Measurements from ENCODE around the gene UBE2L5. TPM values are rescaled to one million over a fixed set of nuclear protein-coding genes. Genes with fewer than 3 reads are reported as not detected.

The UBE2L5 gene
- total and polyA plus RNA-seq, 4 donors: 0.35 to 1.1 TPM; not detected in 2

DNA sequence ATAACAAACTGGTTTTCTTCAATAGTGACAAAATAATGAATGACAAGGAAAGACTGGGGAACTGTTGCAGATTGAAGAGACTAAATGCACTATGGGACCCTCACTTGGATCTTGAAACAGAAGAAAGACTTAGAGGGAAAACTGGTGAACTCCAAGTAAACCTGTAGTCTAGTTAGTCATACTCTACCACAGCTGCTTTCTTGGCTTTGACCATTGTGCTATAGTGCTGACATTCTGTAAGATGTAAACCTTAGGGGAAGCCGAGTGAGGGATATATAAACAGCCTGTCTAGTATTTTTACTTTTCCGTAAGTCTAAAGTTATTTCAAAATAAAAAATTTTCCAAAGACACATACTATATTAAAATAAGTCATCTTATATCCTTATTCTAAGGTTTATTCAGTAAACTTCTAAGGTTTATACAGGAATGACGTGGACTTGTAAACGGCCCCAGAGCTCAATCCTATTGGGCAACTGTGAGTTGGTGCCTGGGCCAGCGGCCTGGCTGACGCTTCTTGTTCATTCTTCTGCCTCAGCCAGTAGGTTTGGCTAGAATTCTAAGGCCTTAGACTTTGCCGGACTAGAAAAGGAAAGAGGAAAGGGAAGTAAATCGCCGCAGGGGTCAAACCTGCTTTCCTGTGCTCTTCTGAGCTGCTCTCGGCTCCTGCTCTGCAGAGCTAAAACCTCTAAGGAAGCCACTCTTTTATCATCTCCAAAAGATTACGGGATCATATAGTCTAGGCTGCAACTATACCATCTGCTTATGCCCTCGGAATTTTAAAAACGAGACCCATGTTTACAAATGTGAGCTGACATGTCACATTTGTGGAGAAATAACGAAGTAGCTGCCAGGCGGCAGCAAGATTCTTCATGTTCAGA, 33.6 kb upstream of the UBE2L5 start:
- Histone ChIP-seq H3K36me3 (ENCODE audit: control insufficient read depth, insufficient read depth, low read length) (no peaks in the 10 kb centered on the region), H3K9me3 (ENCODE audit: control insufficient read depth, insufficient read depth, low read length) (no peaks in the 10 kb centered on the region), H3K27ac (ENCODE audit: low read depth, low read length) (no peak overlapping the region), H3K4me3 (ENCODE audit: low read depth, low read length) (no peak overlapping the region), H3K27me3 (ENCODE audit: control insufficient read depth, insufficient read depth, low read length) (no peaks in the 10 kb centered on the region), H3K4me1 (ENCODE audit: control insufficient read depth, insufficient read depth, low read length) (no peaks in the 10 kb centered on the region)
- DNase-seq (ENCODE audit: low read depth in 4 of 6, low spot score in 6 of 6): no peak
- WGBS (ENCODE audit: insufficient coverage): 78% methylated on average over 8 of the region's 15 CpGs

DNA sequence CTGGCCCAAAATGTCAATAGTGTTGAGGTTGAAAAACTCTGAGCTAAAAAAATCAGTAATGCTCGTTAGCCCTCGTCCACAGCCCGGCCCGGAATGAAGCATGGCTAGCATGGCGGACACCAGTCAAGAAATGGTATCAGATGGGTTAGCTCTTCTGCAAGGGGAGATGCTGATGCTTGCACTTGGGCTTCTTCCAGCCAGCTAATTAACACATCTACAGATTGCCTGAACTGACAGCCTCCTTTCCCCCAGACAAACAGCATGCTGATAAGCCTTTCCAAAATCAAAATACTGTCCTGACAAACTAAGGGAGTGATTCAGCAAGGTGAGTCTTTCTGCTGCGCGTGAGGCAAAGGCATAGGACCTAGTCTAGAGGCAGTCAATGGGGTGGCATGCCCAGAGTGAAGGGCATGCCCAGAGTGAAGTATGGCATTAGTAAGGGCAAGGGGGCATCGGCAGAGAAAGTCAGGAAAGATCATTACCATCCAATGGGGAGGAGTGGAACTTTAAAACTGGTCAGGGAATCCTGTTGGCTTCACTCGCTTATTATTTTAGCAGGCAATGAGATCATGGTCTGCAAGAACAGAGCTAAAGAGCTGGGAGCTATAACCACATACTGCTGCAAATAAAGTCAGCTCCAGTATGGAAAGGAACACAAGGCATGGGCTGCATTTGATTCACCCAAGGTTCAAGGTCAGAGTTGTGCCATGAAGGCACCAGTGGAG, 30.2 kb upstream of the UBE2L5 start:
- Histone ChIP-seq H3K9me3 (ENCODE audit: control insufficient read depth, insufficient read depth, low read length) (no peaks in the 10 kb centered on the region), H3K4me1 (ENCODE audit: control insufficient read depth, insufficient read depth, low read length) (no peaks in the 10 kb centered on the region), H3K27me3 (ENCODE audit: control insufficient read depth, insufficient read depth, low read length) (no peaks in the 10 kb centered on the region), H3K27ac (ENCODE audit: low read depth, low read length) (no peak overlapping the region), H3K4me3 (ENCODE audit: low read depth, low read length) (no peak overlapping the region), H3K36me3 (ENCODE audit: control insufficient read depth, insufficient read depth, low read length) (no peaks in the 10 kb centered on the region)
- DNase-seq (ENCODE audit: low read depth in 4 of 6, low spot score in 6 of 6): peak in 1 of 6 donors; percentile 63
- WGBS (ENCODE audit: insufficient coverage): 87% methylated on average over 4 of the region's 9 CpGs

DNA sequence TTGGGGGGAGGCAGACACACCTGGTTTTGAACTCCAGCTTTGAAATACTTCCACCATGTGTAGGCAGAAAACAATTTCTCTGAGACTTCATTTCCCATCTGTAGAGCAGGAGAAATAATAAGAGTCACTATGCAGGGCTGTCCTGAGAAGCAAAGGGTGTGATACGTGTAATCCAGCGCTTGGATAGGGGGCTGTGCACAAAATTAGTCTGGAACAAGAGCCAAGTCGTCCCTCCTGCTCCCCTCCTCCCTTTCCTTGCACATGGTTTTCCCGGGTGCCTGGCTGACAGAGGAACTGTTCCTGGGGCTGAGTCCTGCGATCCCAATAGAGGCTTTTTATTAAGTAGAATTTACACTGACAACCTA, 29.6 kb upstream of the UBE2L5 start:
- Histone ChIP-seq H3K4me3 (ENCODE audit: low read depth, low read length) (no peak overlapping the region), H3K27ac (ENCODE audit: low read depth, low read length) (no peak overlapping the region), H3K4me1 (ENCODE audit: control insufficient read depth, insufficient read depth, low read length) (no peaks in the 10 kb centered on the region), H3K9me3 (ENCODE audit: control insufficient read depth, insufficient read depth, low read length) (no peaks in the 10 kb centered on the region), H3K36me3 (ENCODE audit: control insufficient read depth, insufficient read depth, low read length) (no peaks in the 10 kb centered on the region), H3K27me3 (ENCODE audit: control insufficient read depth, insufficient read depth, low read length) (no peaks in the 10 kb centered on the region)
- no peak for DNase-seq (ENCODE audit: low read depth in 4 of 6, low spot score in 6 of 6)
- WGBS (ENCODE audit: insufficient coverage): 40% methylated on average over 1 of the region's 5 CpGs

DNA sequence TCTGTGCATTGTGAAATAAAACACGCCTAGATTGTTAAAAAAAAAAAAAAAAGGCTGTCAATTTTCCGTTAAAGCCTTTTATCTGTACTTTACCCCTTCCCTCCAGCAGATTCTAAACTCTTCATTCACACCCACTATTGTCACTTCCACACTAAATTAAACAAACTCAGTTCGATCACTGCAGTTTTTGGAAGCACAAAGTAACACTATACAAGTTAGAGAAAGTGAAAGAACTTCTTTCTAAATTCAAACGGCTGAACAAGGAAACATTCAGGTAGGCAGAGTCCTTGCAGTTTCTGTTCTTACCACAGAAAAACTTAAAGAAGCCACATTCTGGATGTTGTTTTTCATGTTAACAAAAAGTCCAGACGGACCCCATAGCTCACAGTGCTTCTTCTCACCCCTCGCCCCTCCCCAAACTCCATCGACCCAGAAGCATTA, 27.5 kb upstream of the UBE2L5 start:
- Histone ChIP-seq H3K27ac (ENCODE audit: low read depth, low read length) (peak overlapping the region; percentile 85), H3K4me3 (ENCODE audit: low read depth, low read length) (peak overlapping the region; percentile 53), H3K36me3 (ENCODE audit: control insufficient read depth, insufficient read depth, low read length) (no peaks in the 10 kb centered on the region), H3K4me1 (ENCODE audit: control insufficient read depth, insufficient read depth, low read length) (no peaks in the 10 kb centered on the region), H3K27me3 (ENCODE audit: control insufficient read depth, insufficient read depth, low read length) (no peaks in the 10 kb centered on the region), H3K9me3 (ENCODE audit: control insufficient read depth, insufficient read depth, low read length) (no peaks in the 10 kb centered on the region)
- WGBS (ENCODE audit: insufficient coverage): 42% methylated on average over 2 of the region's 7 CpGs
- no peak for DNase-seq (ENCODE audit: low read depth in 4 of 6, low spot score in 6 of 6)

DNA sequence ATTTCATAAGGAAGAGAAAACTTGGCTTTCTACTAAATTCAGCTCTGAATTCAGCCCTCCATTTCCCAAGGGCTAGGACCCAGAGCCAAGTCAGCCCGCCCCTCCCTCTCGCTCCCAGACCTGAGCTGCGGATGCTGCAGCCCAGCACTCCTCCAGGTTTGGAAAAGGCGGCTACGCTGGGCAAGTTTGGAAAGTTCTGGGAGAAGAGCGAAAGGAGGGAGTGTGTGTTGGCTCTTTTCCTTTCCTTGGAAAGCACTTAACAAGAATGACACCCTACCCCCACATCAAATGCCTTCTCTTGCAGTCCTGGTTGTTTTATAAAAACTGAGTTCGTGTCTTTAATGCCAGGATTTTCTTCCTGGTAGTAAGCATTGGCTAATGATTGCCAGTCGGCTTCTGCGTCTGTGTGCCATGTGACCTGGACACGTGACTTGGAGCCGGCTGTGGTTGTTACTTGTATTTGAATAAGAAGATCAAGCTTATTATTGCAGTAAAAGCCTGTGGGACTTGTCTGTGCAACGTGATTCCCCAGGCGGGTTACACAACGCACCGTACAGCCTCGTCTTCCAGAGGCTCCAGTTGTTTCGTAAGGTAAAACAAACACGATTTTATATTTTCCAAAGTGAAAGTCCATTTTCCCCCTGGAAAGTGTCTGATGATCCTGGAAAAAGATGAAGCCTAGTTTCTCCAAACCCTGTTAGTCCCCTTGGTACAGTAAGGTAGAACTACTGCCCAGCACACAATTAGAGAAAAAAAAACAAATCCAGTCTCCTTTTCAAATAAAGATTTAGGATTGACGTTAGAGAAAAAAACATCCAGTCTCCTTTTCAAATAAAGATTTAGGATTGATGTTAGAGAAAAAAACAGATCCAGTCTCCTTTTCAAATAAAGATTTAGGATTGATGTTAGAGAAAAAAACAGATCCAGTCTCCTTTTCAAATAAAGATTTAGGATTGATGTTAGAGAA, 26.8 kb upstream of the UBE2L5 start:
- H3K27ac ChIP-seq (ENCODE audit: low read depth, low read length): peak overlapping the region; percentile 85
- no peaks in the 10 kb centered on the region for H3K27me3 ChIP-seq (ENCODE audit: control insufficient read depth, insufficient read depth, low read length)
- no peaks in the 10 kb centered on the region for H3K9me3 ChIP-seq (ENCODE audit: control insufficient read depth, insufficient read depth, low read length)
- DNase-seq (ENCODE audit: low read depth in 4 of 6, low spot score in 6 of 6): peak in 5 of 6 donors; percentile 53 to 90 (median 74)
- no CpG with 5 or more reads among the region's 19 CpGs for WGBS (ENCODE audit: insufficient coverage)
- H3K36me3 ChIP-seq (ENCODE audit: control insufficient read depth, insufficient read depth, low read length): no peaks in the 10 kb centered on the region
- H3K4me3 ChIP-seq (ENCODE audit: low read depth, low read length): peak overlapping the region; percentile 53
- no peaks in the 10 kb centered on the region for H3K4me1 ChIP-seq (ENCODE audit: control insufficient read depth, insufficient read depth, low read length)

DNA sequence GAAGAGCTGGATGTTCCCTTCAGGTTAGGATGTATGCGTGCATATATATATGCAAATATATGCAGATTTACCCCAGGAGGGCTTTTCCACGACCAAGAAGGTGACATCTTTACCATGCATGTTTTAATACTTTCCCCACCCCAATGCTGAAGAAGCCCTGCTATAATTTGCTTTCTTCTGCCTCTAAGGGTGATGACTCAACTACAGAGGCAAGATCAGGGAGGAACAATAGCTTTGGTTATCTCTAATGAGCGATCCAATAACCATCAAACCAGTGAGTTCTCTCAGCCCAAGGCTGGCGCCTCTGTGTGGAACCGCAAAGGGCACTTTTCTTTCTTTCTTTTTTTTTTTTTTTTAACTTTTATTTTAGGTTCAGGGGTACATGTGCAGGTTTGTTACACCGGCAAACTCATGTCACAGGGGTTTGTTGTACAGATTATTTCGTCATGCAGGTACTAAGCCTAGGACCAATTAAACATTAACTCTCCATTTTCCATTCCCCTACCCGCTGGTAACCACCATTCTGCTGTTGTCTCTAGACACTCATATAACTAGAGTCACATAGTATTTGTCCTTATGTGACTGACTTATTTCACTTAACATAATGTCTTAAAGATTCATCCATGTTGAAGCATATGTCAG, 25.7 kb upstream of the UBE2L5 start:
- Histone ChIP-seq H3K4me1 (ENCODE audit: control insufficient read depth, insufficient read depth, low read length) (no peaks in the 10 kb centered on the region), H3K36me3 (ENCODE audit: control insufficient read depth, insufficient read depth, low read length) (no peaks in the 10 kb centered on the region), H3K27ac (ENCODE audit: low read depth, low read length) (no peak overlapping the region), H3K27me3 (ENCODE audit: control insufficient read depth, insufficient read depth, low read length) (no peaks in the 10 kb centered on the region), H3K4me3 (ENCODE audit: low read depth, low read length) (no peak overlapping the region), H3K9me3 (ENCODE audit: control insufficient read depth, insufficient read depth, low read length) (no peaks in the 10 kb centered on the region)
- no CpG with 5 or more reads among the region's 8 CpGs for WGBS (ENCODE audit: insufficient coverage)
- DNase-seq (ENCODE audit: low read depth in 4 of 6, low spot score in 6 of 6): no peak

DNA sequence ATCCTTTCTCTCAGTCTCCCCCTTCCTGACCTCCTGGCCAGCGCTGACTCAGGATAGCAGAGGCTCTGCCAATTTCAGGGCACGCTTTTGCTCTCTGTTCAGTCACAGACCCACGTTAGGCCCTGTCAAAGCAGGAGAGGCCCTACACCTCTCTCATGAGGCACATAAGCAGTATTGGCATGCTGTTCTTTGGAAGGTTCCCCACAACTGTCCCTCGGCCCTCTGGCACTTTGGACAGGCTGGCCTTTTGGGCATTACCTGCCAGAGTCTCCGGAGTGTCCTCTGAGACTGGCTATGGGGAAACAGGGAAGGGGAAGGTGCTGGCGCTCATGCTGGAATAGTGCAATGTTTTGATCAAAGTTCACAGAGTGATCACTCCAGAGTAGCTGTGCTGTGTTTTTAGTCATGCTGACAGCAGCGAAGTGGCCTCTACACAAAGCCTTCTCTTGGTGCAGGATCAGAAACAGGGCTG, 23.7 kb upstream of the UBE2L5 start:
- Histone ChIP-seq H3K27me3 (ENCODE audit: control insufficient read depth, insufficient read depth, low read length) (no peaks in the 10 kb centered on the region), H3K36me3 (ENCODE audit: control insufficient read depth, insufficient read depth, low read length) (no peaks in the 10 kb centered on the region), H3K4me1 (ENCODE audit: control insufficient read depth, insufficient read depth, low read length) (no peaks in the 10 kb centered on the region), H3K27ac (ENCODE audit: low read depth, low read length) (no peak overlapping the region), H3K4me3 (ENCODE audit: low read depth, low read length) (no peak overlapping the region), H3K9me3 (ENCODE audit: control insufficient read depth, insufficient read depth, low read length) (no peaks in the 10 kb centered on the region)
- WGBS (ENCODE audit: insufficient coverage): 78% methylated on average over 7 of the region's 7 CpGs
- no peak for DNase-seq (ENCODE audit: low read depth in 4 of 6, low spot score in 6 of 6)

DNA sequence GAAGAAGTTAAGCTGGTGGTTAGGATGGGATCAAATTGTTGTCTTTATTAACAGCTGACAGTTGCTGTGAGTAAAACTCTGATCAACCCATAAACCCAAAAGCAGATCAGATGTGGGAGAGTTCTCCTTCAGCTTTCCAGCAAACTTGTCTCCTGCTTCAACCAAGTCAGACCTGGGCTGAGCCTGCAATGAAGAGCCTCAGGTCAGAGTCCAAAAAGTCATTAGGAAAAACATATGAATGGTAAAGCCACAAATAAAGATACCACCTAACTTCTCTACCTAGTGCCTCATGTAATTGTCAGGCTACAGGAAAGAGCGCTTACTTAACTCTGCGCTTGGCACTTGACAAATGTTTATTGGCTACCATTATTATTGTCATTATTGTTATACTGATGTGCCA, 21.9 kb upstream of the UBE2L5 start:
- no peaks in the 10 kb centered on the region for H3K27me3 ChIP-seq (ENCODE audit: control insufficient read depth, insufficient read depth, low read length)
- H3K4me3 ChIP-seq (ENCODE audit: low read depth, low read length): no peak overlapping the region
- no peak overlapping the region for H3K27ac ChIP-seq (ENCODE audit: low read depth, low read length)
- no peaks in the 10 kb centered on the region for H3K9me3 ChIP-seq (ENCODE audit: control insufficient read depth, insufficient read depth, low read length)
- no peaks in the 10 kb centered on the region for H3K36me3 ChIP-seq (ENCODE audit: control insufficient read depth, insufficient read depth, low read length)
- H3K4me1 ChIP-seq (ENCODE audit: control insufficient read depth, insufficient read depth, low read length): no peaks in the 10 kb centered on the region
- no CpG with 5 or more reads among the region's 2 CpGs for WGBS (ENCODE audit: insufficient coverage)
- no peak for DNase-seq (ENCODE audit: low read depth in 4 of 6, low spot score in 6 of 6)

DNA sequence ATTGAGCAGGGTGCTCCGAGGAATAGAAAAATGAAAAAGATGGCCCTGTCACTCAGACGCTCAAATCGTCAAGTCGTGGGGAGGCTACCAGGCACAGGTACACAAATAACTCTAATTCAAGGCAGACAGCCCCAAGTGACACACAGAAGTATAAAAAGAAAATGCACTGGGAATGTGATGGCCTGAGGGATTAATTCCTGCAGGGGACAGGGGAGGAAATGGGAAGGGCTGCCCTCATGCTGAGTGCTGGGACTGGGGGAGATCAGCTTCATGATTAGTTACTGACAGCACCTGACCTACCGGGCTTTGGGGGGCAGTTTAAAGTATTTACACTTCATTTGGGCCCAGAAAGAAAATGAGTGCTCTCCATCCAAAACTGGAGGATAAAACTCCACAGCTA, 20.9 kb upstream of the UBE2L5 start:
- no peak overlapping the region for H3K27ac ChIP-seq (ENCODE audit: low read depth, low read length)
- no peaks in the 10 kb centered on the region for H3K27me3 ChIP-seq (ENCODE audit: control insufficient read depth, insufficient read depth, low read length)
- 60% methylated on average over 1 of the region's 5 CpGs for WGBS (ENCODE audit: insufficient coverage)
- H3K4me1 ChIP-seq (ENCODE audit: control insufficient read depth, insufficient read depth, low read length): no peaks in the 10 kb centered on the region
- DNase-seq (ENCODE audit: low read depth in 4 of 6, low spot score in 6 of 6): no peak
- no peaks in the 10 kb centered on the region for H3K9me3 ChIP-seq (ENCODE audit: control insufficient read depth, insufficient read depth, low read length)
- H3K36me3 ChIP-seq (ENCODE audit: control insufficient read depth, insufficient read depth, low read length): no peaks in the 10 kb centered on the region
- H3K4me3 ChIP-seq (ENCODE audit: low read depth, low read length): no peak overlapping the region

Data from spinal cord (tissue), 10 donors.